Activated CD8-positive, alpha-beta memory T cell treated with anti-CD3 and anti-CD28 coated beads, Interleukin-2, amount 50 U/mL, for 1 hour (primary cell): Measurements from ENCODE around the gene LAMA2.

Experiments used
- DNase-seq: peaks from one replicate; pipeline ENCODE4 v3.0.0-alpha.2; 2020; ENCODE audit errors: extremely low read depth

LAMA2 gene

GRCh38 chr6:129513471-129513870 lies 630.5 kb downstream of the LAMA2 start:
- no peak for DNase-seq

DNA sequence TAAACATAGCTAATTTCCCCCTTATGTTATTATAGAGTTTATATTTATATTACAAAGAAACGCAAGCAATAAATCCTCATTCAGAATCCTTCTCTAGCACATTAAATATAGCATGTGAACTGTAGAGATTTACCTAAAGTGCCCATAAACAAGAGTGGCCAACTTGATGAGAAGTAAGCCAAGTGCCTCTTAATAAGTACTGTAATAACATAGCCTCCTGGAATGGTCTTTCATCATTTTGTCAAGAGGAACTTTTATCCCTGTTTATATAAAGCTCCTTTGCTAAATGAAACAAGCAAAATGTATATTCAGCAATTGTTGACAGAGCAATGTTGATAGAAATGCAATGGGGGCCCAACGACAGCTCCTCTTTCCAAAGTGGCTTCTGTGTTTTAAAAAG lies 632.1 kb downstream of the LAMA2 start:
- no peak for DNase-seq

GRCh38 chr6:129516005-129516404 lies 633.1 kb downstream of the LAMA2 start:
- DNase-seq: no peak

DNA sequence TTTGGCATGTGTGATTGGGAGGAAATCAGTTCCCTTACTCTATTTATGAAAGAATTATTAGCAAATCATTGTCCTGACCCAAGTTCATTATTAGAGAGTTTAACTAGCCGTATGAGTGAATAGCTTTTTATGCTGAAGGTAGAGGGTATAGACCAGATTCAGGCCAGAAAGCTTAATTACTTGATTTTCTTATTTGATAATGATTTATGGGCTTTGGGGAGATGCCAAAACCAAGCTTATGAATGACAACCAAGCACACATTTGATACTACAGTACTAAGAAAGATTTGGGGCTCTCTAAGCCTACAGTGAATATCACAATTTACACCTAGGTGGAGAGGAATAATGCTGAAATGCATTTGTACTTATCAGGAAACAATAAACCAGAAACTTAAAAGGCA lies 633.8 kb downstream of the LAMA2 start:
- no peak for DNase-seq

DNA sequence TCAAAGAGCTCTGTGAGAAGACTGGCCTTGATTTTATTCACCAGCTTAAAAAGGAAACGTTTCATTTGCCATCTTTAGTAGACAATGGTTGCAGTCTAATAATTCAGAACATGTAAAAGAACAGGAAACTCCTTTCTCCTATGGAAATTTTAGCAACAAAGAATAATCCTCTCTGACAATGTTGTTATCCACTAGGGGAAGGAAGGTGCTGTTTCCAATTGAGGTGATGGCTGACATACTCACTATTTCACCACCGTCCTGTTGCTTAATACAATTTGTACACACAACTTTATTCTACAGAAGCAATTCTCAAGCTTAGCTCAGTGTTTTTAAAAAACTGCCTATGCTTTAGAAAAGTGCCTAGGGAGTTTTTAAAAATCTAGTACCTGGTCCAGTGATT lies 634.4 kb downstream of the LAMA2 start:
- no peak for DNase-seq

DNA sequence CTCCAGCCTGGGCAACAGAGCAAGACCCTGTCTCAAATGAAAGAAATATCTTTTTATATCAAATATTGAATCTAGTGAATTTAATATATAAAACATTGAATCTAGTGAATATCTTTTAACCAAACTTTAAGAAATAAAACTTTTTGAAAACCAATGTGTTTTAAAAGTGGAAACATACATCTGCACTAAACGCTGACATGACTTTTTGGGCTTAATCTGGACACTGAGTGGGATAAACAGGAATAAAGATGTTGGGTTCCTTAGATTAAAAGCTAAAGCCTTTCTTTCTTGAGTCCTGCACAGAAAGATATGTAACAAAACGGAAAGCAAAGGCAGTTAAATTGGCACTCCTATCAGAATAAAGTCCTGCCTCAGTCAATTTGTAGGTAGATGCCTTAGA lies 636.8 kb downstream of the LAMA2 start:
- no peak for DNase-seq

- no peak for DNase-seq
Measured at GRCh38 chr6:129521946-129522345, 639.0 kb downstream of the LAMA2 start.

GRCh38 chr6:129523816-129524215 lies 640.9 kb downstream of the LAMA2 start:
- no peak for DNase-seq

- DNase-seq: no peak
Measured at GRCh38 chr6:129525055-129525454, 642.1 kb downstream of the LAMA2 start.

DNA sequence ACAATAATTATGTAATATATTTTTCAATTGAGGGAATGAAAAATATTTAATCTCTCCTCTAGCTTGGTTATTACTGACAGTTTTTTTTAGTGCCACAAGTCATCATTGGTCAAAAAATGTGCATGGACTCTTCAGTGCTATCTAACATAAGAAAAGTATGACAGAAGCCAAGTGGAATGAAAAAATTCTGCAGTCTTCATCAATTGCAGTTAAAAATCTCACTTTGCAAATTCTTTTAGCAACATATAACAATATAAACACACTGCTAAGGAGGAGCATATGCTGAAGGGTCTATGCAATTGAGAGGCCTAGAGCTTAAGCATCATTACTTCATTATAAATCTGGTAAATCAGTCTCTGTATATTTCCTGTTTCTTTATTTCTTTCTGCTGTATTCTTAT lies 652.0 kb downstream of the LAMA2 start:
- DNase-seq: no peak

- DNase-seq: no peak
Measured at GRCh38 chr6:129536271-129536670, 653.3 kb downstream of the LAMA2 start.

- no peak for DNase-seq
Measured at GRCh38 chr6:129539032-129539431, 656.1 kb downstream of the LAMA2 start.

DNA sequence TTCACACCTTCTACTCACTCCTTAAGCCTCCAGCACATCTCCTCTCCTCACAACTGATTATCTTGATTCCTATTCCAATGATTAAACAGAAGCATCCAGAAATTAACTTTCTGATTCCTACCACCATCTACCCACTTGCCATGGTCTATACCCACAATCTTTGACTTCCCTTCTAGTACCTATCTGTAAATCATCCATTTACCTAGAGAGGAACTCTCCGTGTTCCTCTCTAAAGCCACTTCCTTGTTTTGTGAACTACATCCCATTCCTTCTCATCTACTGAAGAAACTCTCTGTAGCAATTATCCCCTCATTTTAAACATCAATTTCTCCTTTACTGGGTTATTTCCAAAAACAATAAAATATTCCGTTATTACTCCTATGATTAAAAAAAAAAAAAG lies 659.8 kb downstream of the LAMA2 start:
- DNase-seq: no peak

DNA sequence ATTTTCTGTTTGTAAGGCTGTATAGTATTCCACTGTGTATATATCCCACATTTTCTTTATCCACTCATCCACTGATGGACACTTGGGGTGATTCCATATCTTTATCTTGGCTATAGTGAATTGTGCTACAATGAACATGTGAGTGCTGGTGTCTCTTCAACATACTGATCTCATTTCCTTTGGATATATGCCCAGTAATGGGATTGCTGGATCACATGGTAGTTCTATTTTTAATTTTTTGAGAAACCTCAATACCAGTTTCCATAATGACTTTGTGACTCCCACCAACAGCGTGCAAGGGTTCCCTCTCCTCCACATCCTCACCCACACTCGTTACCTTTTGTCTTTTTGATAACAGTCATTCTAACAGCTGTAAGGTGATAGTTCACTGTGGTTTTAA lies 661.0 kb downstream of the LAMA2 start:
- no peak for DNase-seq

GRCh38 chr6:129544892-129545612 lies 662.1 kb downstream of the LAMA2 start:
- DNase-seq: no peak

GRCh38 chr6:129546702-129547101 lies 663.8 kb downstream of the LAMA2 start:
- DNase-seq: no peak

- no peak for DNase-seq
Measured at GRCh38 chr6:129551486-129551885, 668.5 kb downstream of the LAMA2 start.

DNA sequence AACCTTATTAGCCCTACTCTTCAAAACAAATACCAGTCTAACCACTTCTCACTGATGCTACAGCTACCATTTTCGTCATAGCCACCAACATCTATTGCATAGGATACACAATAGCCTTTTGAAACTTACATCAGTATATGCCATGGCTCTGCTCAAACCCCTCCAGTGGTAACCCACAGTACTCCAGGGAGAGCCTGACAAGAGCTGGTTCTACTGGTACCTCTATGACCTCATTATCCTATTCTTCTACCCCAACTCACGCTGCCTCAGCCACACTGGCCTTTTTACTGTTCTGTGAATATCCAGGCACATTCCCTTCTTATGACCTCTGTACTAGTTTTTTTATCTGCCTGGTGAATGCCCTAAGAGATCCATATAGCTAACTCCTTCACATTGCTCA lies 669.5 kb downstream of the LAMA2 start:
- DNase-seq: no peak

DNA sequence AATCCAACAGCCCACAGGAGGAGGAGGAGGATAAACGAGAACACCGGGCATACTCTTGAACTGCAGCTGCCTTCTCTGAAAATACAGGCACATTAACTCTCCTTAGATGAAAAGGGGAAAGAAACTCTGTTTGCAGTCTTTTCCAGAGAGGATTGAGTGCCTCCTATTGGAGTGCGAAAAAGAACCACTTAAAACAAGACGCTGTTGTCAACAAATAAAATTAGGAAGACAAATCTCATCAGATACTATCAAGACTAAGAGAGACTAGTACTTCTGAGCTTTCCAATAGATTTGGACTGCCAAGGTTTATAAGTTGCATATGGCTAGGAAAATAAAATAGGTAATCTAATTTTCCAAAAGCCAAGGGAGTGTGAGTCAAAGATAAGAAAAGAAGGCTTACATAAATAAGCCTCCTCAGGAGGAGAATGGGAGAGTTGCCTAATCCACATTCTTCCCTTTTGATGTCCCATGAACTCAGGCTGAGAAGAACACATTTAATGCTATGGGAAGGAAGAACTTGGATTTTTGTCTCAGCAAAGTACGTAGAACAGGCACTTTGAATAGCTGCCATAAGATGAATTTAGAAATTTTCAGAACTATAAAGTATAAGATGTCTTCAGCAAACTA lies 672.4 kb downstream of the LAMA2 start:
- DNase-seq: no peak

DNA sequence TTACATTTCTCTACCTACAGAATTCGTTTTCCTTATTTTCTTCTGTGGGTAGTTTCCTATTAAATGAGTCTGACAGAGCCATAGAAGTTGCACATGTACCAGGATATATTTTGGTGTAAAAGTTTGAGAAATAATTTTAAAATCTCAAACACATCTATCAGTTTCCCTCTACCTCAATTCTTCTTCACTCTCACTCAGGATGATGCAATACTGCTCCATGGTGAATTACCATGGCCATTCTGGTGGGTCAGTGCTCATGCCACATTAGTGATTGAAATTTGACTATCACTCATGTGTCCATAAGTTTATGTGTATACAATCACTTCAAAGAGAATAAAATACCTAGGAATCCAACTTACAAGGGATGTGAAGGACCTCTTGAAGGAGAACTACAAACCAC lies 675.3 kb downstream of the LAMA2 start:
- no peak for DNase-seq

- DNase-seq: no peak
Measured at GRCh38 chr6:129565366-129565765, 682.4 kb downstream of the LAMA2 start.

DNA sequence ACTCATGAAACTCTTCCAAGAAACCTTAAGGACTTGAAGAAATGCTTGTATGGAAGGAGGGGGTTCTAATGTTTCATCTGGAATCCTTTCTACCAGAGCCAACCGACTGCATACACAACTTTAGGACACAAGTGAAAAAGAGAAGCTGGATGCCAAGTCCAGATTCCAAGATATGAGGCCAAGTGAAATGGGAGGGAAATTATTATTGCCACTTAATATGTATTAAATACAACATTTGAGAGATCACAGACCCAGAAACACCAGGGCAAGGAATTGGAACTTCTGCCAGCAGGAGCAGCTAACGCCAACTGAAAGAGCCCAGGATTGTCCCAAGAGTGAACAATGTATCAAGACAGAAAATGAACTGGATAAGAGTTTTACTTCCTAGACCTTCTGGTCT lies 682.9 kb downstream of the LAMA2 start:
- no peak for DNase-seq
